Pancreas (tissue), 10 donors: ENCODE results near the gene XYLT1. TPM values are rescaled to one million over a fixed set of nuclear protein-coding genes. Genes with fewer than 3 reads are reported as not detected.

Source experiments
- ATAC-seq, 4 donors: fragments of 200-7000 bp; cut with Tn5 transposase; one replicate each; pipeline versions ENCODE4 v1.8.0 to v1.9.1; 2020; ENCODE audit warnings: mild to moderate bottlenecking in 4 of 4, moderate library complexity in 4 of 4
- DNase-seq, 6 donors: peaks; one replicate each; pipeline ENCODE4 v3.0.0-alpha.2; 2020
- FAIRE-seq: peaks from 2 replicates; lab custom pipeline; 2012; peaks lifted over from hg19 to GRCh38; lab: Jason Lieb, UNC
- H3K27ac ChIP-seq, 4 donors: fragments of 200-600 bp; sonication (generic); 1 replicate in 3 of 4; 2 replicates in 1 of 4; pipeline versions ENCODE4 v1.5.0 to v1.8.0; 2020
- H3K27me3 ChIP-seq, 4 donors: fragments of 200-600 bp; one replicate each; pipeline ENCODE4 v1.8.0; 2021
- H3K36me3 ChIP-seq, 3 donors: fragments of 200-600 bp; sonication (generic) in 1 of 3; one replicate each; pipeline versions ENCODE4 v1.5.0 to v1.8.0; 2020 to 2021
- H3K4me1 ChIP-seq, 3 donors: fragments of 200-600 bp; one replicate each; pipeline ENCODE4 v1.8.0; 2021
- H3K4me3 ChIP-seq, 4 donors: fragments of 200-600 bp; sonication (generic) in 2 of 4; one replicate each; pipeline versions ENCODE4 v1.5.0 to v1.8.0; 2020 to 2021
- H3K9me3 ChIP-seq, 4 donors: fragments of 200-600 bp; one replicate each; pipeline ENCODE4 v1.8.0; 2021
- WGBS, 2 donors: extraction: QIAGEN DNeasy Blood & Tissue Kit; methylation state at CpG; one replicate each; pipeline ENCODE4 v1.1.7; 2013; 5-methylcytosine and 5-hydroxymethylcytosine counted together
- intact Hi-C, 3 donors: fragments of 100-400 bp; cut with DNase I; formaldehyde crosslinking; loops; one replicate each; pipeline versions ENCODE4 v1.11.1 to v1.14.2; 2022
- polyA plus RNA-seq, 2 donors: library from polyadenylated mRNA; stranded (reverse); fragments of 200-250 nt; gene quantifications; one replicate each; pipeline ENCODE4 v1.2.3, GENCODE V29; 2013
- total RNA-seq, 6 donors: library from RNA; stranded (reverse); fragmentation: NEBNext Ultra II Directional in 4 of 6; extraction: Animal tissue kit (Norgen Biotek cat#: 25700) in 4 of 6; gene quantifications; one replicate each; pipeline versions ENCODE4 v1.2.1 to v1.2.4, GENCODE V29; 2021 to 2023
- TF ChIP-seq, protein P1 (sequence below), 4 donors: fragments of 200-600 bp; sonication (generic) in 3 of 4; IDR thresholded peaks; one replicate each; pipeline versions ENCODE4 v1.5.0 to v1.8.0; 2021; ENCODE audit warnings: antibody characterized with exemption in 4 of 4
- donor health status: healthy with polysubstance abuse.
- donor health status: DM: no; HTN: no; CAD: no; lungs with moderate emphysema.
- donor health status: DM: no; HTN: no; CAD: no.
- donor health status: control.
- donor health status: control.
- donor health status: Bipolar disorder and iron deficiency.
- donor health status: DM: yes; HTN: yes; CAD: no.
- donor health status: DM: no; HTN: no; CAD: no.
- donor health status: DM: no; HTN: no; CAD: no.
- donor health status: DM: yes; HTN: yes; CAD: no.

Gene XYLT1
- total and polyA plus RNA-seq, 8 donors = 1.6 to 8.2 (median 4.6) TPM

GRCh38 chr16:17228708-17229055, 242.1 kb downstream of the XYLT1 start:
- intact Hi-C loops = no loop called here
- Histone ChIP-seq H3K4me1 (peaks cover 15 to 20% (median 20%) of the 10 kb centered on the region in 3 donors), H3K4me3 (no peak overlapping the region), H3K9me3 (no peaks in the 10 kb centered on the region), H3K36me3 (no peaks in the 10 kb centered on the region), H3K27me3 (no peaks in the 10 kb centered on the region), H3K27ac (no peak overlapping the region)
- WGBS, 2 donors = 94 to 100% methylated on average over 1 of the region's 1 CpG
- TF ChIP-seq, protein P1, sequence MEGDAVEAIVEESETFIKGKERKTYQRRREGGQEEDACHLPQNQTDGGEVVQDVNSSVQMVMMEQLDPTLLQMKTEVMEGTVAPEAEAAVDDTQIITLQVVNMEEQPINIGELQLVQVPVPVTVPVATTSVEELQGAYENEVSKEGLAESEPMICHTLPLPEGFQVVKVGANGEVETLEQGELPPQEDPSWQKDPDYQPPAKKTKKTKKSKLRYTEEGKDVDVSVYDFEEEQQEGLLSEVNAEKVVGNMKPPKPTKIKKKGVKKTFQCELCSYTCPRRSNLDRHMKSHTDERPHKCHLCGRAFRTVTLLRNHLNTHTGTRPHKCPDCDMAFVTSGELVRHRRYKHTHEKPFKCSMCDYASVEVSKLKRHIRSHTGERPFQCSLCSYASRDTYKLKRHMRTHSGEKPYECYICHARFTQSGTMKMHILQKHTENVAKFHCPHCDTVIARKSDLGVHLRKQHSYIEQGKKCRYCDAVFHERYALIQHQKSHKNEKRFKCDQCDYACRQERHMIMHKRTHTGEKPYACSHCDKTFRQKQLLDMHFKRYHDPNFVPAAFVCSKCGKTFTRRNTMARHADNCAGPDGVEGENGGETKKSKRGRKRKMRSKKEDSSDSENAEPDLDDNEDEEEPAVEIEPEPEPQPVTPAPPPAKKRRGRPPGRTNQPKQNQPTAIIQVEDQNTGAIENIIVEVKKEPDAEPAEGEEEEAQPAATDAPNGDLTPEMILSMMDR (IDR thresholded peaks at IDR 0.05) = no peak
- ATAC-seq (no peak), DNase-seq (no peak), FAIRE-seq (no peak)

GRCh38 chr16:17228048-17228707, 242.6 kb downstream of the XYLT1 start:
- H3K36me3 ChIP-seq = no peaks in the 10 kb centered on the region
- FAIRE-seq = no peak

DNA sequence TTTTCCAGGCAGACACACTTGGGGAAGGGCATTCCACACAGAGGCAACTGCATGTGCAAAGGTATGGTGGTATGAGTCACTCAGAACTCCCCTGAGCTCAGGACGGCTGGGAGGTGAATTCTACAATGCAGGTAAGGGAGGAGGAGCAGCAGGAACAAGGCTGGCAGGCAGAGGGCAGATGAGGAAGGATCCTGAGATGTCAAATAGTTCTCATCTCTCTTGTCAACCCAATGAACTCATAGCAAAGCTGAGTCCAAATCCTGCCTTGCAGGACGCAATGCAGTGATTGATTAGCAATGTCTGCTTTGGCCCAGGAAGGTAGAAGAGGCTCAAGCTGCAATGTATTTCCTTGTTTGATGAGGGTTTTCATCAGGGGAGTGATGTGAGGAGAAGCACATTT, 243.5 kb downstream of the XYLT1 start:
- TF ChIP-seq, protein P1 (IDR thresholded peaks at IDR 0.05) = no peak
- no peaks in the 10 kb centered on the region for H3K36me3 ChIP-seq
- intact Hi-C loops = no loop called here
- FAIRE-seq (no peak), DNase-seq (no peak), ATAC-seq (peak in 1 of 4 donors; percentile 5)
- peaks cover 15 to 24% (median 22%) of the 10 kb centered on the region in 3 donors for H3K4me1 ChIP-seq
- H3K4me3 ChIP-seq = no peak overlapping the region
- 53 to 63% methylated on average over 2 of the region's 2 CpGs for WGBS, 2 donors
- H3K9me3 ChIP-seq = no peaks in the 10 kb centered on the region
- H3K27ac ChIP-seq = peak overlapping the region in 1 of 4 donors; percentile 23
- no peaks in the 10 kb centered on the region for H3K27me3 ChIP-seq

More at GRCh38 chr16:17228048-17228707, 242.6 kb downstream of the XYLT1 start:
- no peak overlapping the region for H3K4me3 ChIP-seq
- TF ChIP-seq, protein P1 (IDR thresholded peaks at IDR 0.05) = no peak
- no peak overlapping the region for H3K27ac ChIP-seq
- ATAC-seq = no peak
- peaks cover 15 to 24% (median 22%) of the 10 kb centered on the region in 3 donors for H3K4me1 ChIP-seq
- intact Hi-C loops = no loop called here
- H3K9me3 ChIP-seq = no peaks in the 10 kb centered on the region
- 85 to 93% methylated on average over 7 of the region's 7 CpGs for WGBS, 2 donors
- H3K27me3 ChIP-seq = no peaks in the 10 kb centered on the region
- no peak for DNase-seq

DNA sequence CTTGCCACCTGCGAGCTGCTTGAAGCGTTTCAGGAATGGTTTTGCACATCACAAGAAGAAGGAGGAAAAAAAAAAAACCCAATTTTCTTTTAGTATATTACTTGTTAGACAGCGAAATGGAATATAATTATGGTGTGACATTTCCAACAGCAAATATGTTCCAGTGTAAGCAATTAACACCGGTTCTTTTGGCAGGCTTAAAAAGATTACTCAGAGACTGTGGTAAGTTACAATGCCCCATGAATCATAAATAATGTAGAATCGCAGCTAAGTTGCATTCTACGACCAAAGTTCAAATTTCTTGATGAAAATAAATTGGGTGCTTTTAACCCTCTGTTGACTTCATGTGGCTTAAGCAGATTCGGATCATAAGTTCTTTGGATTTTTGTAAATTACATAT, 245.2 kb downstream of the XYLT1 start:
- 30 to 31% methylated on average over 7 of the region's 7 CpGs for WGBS, 2 donors

More for the DNA sequence above, 245.2 kb downstream of the XYLT1 start:
- intact Hi-C loops = no loop called here
- peak overlapping the region in 3 of 4 donors; percentile 48 to 79 (median 71) for H3K27ac ChIP-seq
- no peaks in the 10 kb centered on the region for H3K9me3 ChIP-seq
- FAIRE-seq = no peak
- no peak overlapping the region for H3K4me3 ChIP-seq
- H3K36me3 ChIP-seq = no peaks in the 10 kb centered on the region
- TF ChIP-seq, protein P1 (IDR thresholded peaks at IDR 0.05) = no peak
- peaks cover 15 to 25% (median 24%) of the 10 kb centered on the region in 3 donors for H3K4me1 ChIP-seq
- peak in 3 of 4 donors; percentile 25 to 47 (median 30) for ATAC-seq
- no peak for DNase-seq
- H3K27me3 ChIP-seq = no peaks in the 10 kb centered on the region
